ENCODE results near the gene SMIM24. TPM values are rescaled to one million over a fixed set of nuclear protein-coding genes. Genes with fewer than 3 reads are reported as not detected.
A peak's percentile ranks its signal among the peaks of the same experiment; 100 is the strongest.

Gene SMIM24
- total and polyA plus RNA-seq, 9 of the 15 experiments (the other 6 are each of a cell fraction or from before 2014, with no cell fraction given) = 0.45 to 12.3 (median 1.4) TPM; not detected in 1

DNA sequence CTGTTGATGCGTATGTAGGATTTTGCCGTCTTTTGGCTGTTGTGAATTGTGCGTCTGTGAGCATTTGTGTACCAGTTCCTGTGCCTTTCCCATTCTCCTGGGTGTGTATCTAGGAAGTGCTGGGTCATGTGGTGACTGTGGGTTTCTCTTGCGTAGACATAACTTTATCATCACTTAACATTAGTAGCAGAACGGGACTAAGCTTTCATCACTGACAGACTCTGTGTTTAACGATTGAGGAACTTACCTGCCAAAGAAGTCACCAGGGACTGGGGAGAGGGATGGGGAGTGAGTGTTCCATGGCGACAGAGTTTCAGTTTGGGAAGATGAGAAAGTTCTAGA lies 40.8 kb upstream of the SMIM24 start:
- Histone ChIP-seq H2AFZ (ENCODE audit: low read depth, low read length) (peak overlapping the region; percentile 53), H3K79me2 (ENCODE audit: control insufficient read depth, insufficient read depth, low read length) (peaks cover 60% of the 10 kb centered on the region), H3K4me1 (replicated peaks in 1 of 2; ENCODE audit: control insufficient read depth in 2 of 2, insufficient read depth in 2 of 2, low read length in 2 of 2) (peaks cover 19 to 80% of the 10 kb centered on the region in 2 experiments), H3K9me3 (replicated peaks; ENCODE audit: control insufficient read depth, insufficient read depth, low read depth, low read length) (no peaks in the 10 kb centered on the region), H3K27me3 (ENCODE audit: control insufficient read depth in 2 of 2, insufficient read depth in 2 of 2, low read length in 2 of 2) (no peaks in the 10 kb centered on the region), H4K20me1 (replicated peaks; ENCODE audit: control insufficient read depth, insufficient read depth, low read length) (peaks cover 12% of the 10 kb centered on the region), H3K27ac (ENCODE audit: extremely low read depth, low read depth, low read length) (peak overlapping the region; percentile 86), H3K9me1 (ENCODE audit: control insufficient read depth, insufficient read depth, low read length) (peaks cover 4% of the 10 kb centered on the region), H3K4me3 (no peak overlapping the region), H3K36me3 (ENCODE audit: control insufficient read depth, insufficient read depth, low read length) (peaks cover 48% of the 10 kb centered on the region; the same call in 1 of the 3 replicates), H3K9ac (ENCODE audit: insufficient read depth in 1 of 2, low read depth in 2 of 2, low read length in 2 of 2) (peak overlapping the region; percentile 49 to 88), H3K4me2 (ENCODE audit: insufficient read depth, low read length) (peak overlapping the region; percentile 78)
- in situ Hi-C loops (cut with MboI) (no loop called here), intact Hi-C loops (cut with micrococcal nuclease) (no loop called here)
- WGBS (ENCODE audit: insufficient coverage, low coverage, missing lambda C conversion rate) = 8% methylated on average over 7 of the region's 7 CpGs
- ChIA-PET CTCF (ENCODE audit: low intra/inter-chr PET ratio) (interaction anchor here (0.6 kb wide), 1 partner anchor 48 kb away, joined by 3 read pairs; no protein-coding TSS in a partner anchor), POLR2A (interaction anchor here (0.6 to 1.9 kb wide), 13 partner anchors 9 to 221 kb away, joined by 3 to 15 read pairs (median 4); partner anchors contain the start of gene TEKTIP1)
- no TSS peak for BruUV-seq (replicated peaks)
- ATAC-seq = peak; percentile 56
- no peak for FAIRE-seq
- DNase-seq (ENCODE audit: extremely low read depth in 1 of 4, low spot score in 3 of 4) = peak in 2 of 4 experiments; percentile 67 to 75
- TF ChIP-seq BRD9 (IDR thresholded peaks at IDR 0.05; ENCODE audit: low read depth, partially characterized antibody) = peak; percentile 19
- no peak for TF ChIP-seq NFE2L1 (tag; IDR thresholded peaks at IDR 0.05; ENCODE audit: borderline replicate concordance, low read depth)
- TF ChIP-seq ZFPM2 (CRISPR knock-in tag; IDR thresholded peaks at IDR 0.05) = no peak
- peak; percentile 29; the same call in 1 of the 2 replicates for TF ChIP-seq SPI1 (IDR thresholded peaks at IDR 0.05; ENCODE audit: borderline replicate concordance, low read depth, low read length)
- TF ChIP-seq ZNF282 (CRISPR knock-in tag; IDR thresholded peaks at IDR 0.05) = no peak
- no peak for TF ChIP-seq HMG20B (CRISPR knock-in tag; IDR thresholded peaks at IDR 0.05)
- no peak for TF ChIP-seq CBX3 (IDR thresholded peaks at IDR 0.05; ENCODE audit: borderline replicate concordance in 1 of 2, low read length in 2 of 2)
- TF ChIP-seq ZNF589 (CRISPR knock-in tag; IDR thresholded peaks at IDR 0.05; ENCODE audit: low read depth) = no peak
- TF ChIP-seq TAF7 (tag; IDR thresholded peaks at IDR 0.05) = no peak
- TF ChIP-seq PHF21A (IDR thresholded peaks at IDR 0.05; ENCODE audit: borderline replicate concordance, low read depth) = no peak
- TF ChIP-seq FOXM1 (IDR thresholded peaks at IDR 0.05; ENCODE audit: low read depth) = 0 out of 2 replicates have a peak, but pooled peaks have one; percentile 7
- no peak for TF ChIP-seq FOXM1 (CRISPR knock-in tag; IDR thresholded peaks at IDR 0.05; ENCODE audit: low read depth)
- no peak for TF ChIP-seq ZNF23 (CRISPR knock-in tag; IDR thresholded peaks at IDR 0.05)
- no peak for TF ChIP-seq KDM5B (IDR thresholded peaks at IDR 0.05; ENCODE audit: insufficient replicate concordance, low read depth, low read length)
- no peak for TF ChIP-seq TSHZ1 (CRISPR knock-in tag; IDR thresholded peaks at IDR 0.05)
- TF ChIP-seq, protein P1, sequence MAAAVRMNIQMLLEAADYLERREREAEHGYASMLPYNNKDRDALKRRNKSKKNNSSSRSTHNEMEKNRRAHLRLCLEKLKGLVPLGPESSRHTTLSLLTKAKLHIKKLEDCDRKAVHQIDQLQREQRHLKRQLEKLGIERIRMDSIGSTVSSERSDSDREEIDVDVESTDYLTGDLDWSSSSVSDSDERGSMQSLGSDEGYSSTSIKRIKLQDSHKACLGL (CRISPR knock-in tag; IDR thresholded peaks at IDR 0.05; ENCODE audit: borderline replicate concordance, poor library complexity, severe bottlenecking) = no peak
- TF ChIP-seq ZNF12 (CRISPR knock-in tag; IDR thresholded peaks at IDR 0.05) = no peak
- TF ChIP-seq TCF3 (CRISPR knock-in tag; IDR thresholded peaks at IDR 0.05) = peak; percentile 62
- TF ChIP-seq FOXA1 (IDR thresholded peaks at IDR 0.05; ENCODE audit: borderline replicate concordance) = no peak
- peak in 1 of 2 experiments; percentile 31; a peak in 2 of 4 replicates for TF ChIP-seq RCOR1 (IDR thresholded peaks at IDR 0.05; ENCODE audit: borderline replicate concordance in 1 of 2, low read depth in 2 of 2, low read length in 2 of 2)
- no peak for TF ChIP-seq SREBF2 (CRISPR knock-in tag; IDR thresholded peaks at IDR 0.05)
